HepG2 (cell line): Measurements from ENCODE around the gene SOX12. TPM values are rescaled to one million over a fixed set of nuclear protein-coding genes. Genes with fewer than 3 reads are reported as not detected.

ENCODE experiments used
- BRD4 ChIP-seq: sonication (generic); formaldehyde crosslinking; IDR thresholded peaks from 2 replicates; pipeline ENCODE4 v1.4.0; 2020; ENCODE audit warnings: missing genetic modification reagents
- CBFB ChIP-seq: sonication (generic); formaldehyde crosslinking; IDR thresholded peaks from 2 replicates; pipeline ENCODE4 v1.4.0; 2020; ENCODE audit warnings: missing genetic modification reagents
- FOXK1 ChIP-seq: sonication (generic); formaldehyde crosslinking; IDR thresholded peaks from 2 replicates; pipeline ENCODE4 v1.4.0; 2020; ENCODE audit warnings: low read depth, missing genetic modification reagents, borderline replicate concordance
- HMG20A ChIP-seq: IDR thresholded peaks from 2 replicates; pipeline ENCODE4 v1.6.1; 2016; ENCODE audit warnings: borderline replicate concordance
- HOXA5 ChIP-seq: sonication (generic); formaldehyde crosslinking; IDR thresholded peaks from 2 replicates; pipeline ENCODE4 v1.4.0; 2020; ENCODE audit warnings: missing genetic modification reagents
- KDM1A ChIP-seq: IDR thresholded peaks from 2 replicates; pipeline ENCODE4 v1.6.1; 2016; ENCODE audit warnings: missing compliant biosample characterization
- KLF15 ChIP-seq: sonication (generic); formaldehyde crosslinking; IDR thresholded peaks from 2 replicates; pipeline ENCODE4 v1.8.1; 2023; ENCODE audit warnings: borderline replicate concordance, mild to moderate bottlenecking, inconsistent platforms, missing genetic modification reagents, mixed read lengths
- KLF9 ChIP-seq: IDR thresholded peaks from 2 replicates; pipeline ENCODE4 v1.6.1; 2016; ENCODE audit warnings: low read depth
- MAFF ChIP-seq: IDR thresholded peaks from 2 replicates; pipeline ENCODE4 v1.6.1; 2011; ENCODE audit warnings: low read depth, low read length, improper control_type of control experiment
- PHF8 ChIP-seq: sonication (generic); formaldehyde crosslinking; IDR thresholded peaks from 2 replicates; pipeline ENCODE4 v1.5.0; 2020; ENCODE audit warnings: missing genetic modification reagents
- TCF12 ChIP-seq, 2 experiments: fragments of 450-650 bp in 1 of 2; sonication (generic) in 1 of 2; formaldehyde crosslinking in 1 of 2; IDR thresholded peaks; 2 replicates each; pipeline versions ENCODE4 v1.6.1 to v1.8.0; 2017 to 2022; ENCODE audit warnings: antibody characterized with exemption in 1 of 2, mild to moderate bottlenecking in 1 of 2, missing genetic modification reagents in 1 of 2, moderate library complexity in 1 of 2
- YEATS4 ChIP-seq: sonication (generic); formaldehyde crosslinking; IDR thresholded peaks from 2 replicates; pipeline ENCODE4 v1.4.0; 2020; ENCODE audit warnings: missing genetic modification reagents, borderline replicate concordance
- ZBTB20 ChIP-seq: sonication (generic); formaldehyde crosslinking; IDR thresholded peaks from 2 replicates; pipeline ENCODE4 v1.8.1; 2023; ENCODE audit warnings: missing genetic modification reagents, low read depth, mild to moderate bottlenecking, borderline replicate concordance
- ZMYM2 ChIP-seq: sonication (generic); formaldehyde crosslinking; IDR thresholded peaks from 2 replicates; pipeline ENCODE4 v1.8.0; 2022; ENCODE audit warnings: mild to moderate bottlenecking, missing genetic modification reagents
- ZNF136 ChIP-seq: sonication (generic); formaldehyde crosslinking; IDR thresholded peaks from 2 replicates; pipeline ENCODE4 v1.8.1; 2022; ENCODE audit warnings: low read depth, mild to moderate bottlenecking, moderate library complexity, missing genetic modification reagents
- ZNF430 ChIP-seq: sonication (generic); formaldehyde crosslinking; IDR thresholded peaks from 2 replicates; pipeline ENCODE4 v1.9.0; 2021; ENCODE audit warnings: mild to moderate bottlenecking, missing genetic modification reagents
- ZNF451 ChIP-seq: sonication (generic); formaldehyde crosslinking; IDR thresholded peaks from 2 replicates; pipeline ENCODE4 v1.5.0; 2020; ENCODE audit warnings: mild to moderate bottlenecking, missing genetic modification reagents
- ZNF652 ChIP-seq: IDR thresholded peaks from 2 replicates; pipeline ENCODE4 v1.6.1; 2016; ENCODE audit warnings: low read depth, borderline replicate concordance
- ZNF7 ChIP-seq: IDR thresholded peaks from 2 replicates; pipeline ENCODE4 v1.6.1; 2016; ENCODE audit warnings: missing biosample characterization, missing genetic modification reagents
- polyA plus RNA-seq, 8 experiments: library from polyadenylated mRNA; depleted of rRNA in 3 of 8; stranded (reverse) in 7 of 8; unstranded in 1 of 8; fragments of >200 nt; fragmentation: Illumina TruSeq in 4 of 8; extraction: Trizol in 4 of 8; gene quantifications; 2 replicates each; pipeline versions ENCODE4 v1.2.1 to v1.2.3, GENCODE V29; 2011 to 2016; ENCODE audit warnings: low read depth in 4 of 8, missing spikeins in 1 of 8, mixed read lengths in 1 of 8; ENCODE audit not compliant: insufficient read depth in 1 of 8
- total RNA-seq, 5 experiments: library from RNA; depleted of rRNA; stranded (reverse); fragments of >200 nt; fragmentation: Illumina TruSeq; extraction: Trizol; gene quantifications; 2 replicates each; pipeline ENCODE4 v1.2.3, GENCODE V29; 2016; ENCODE audit warnings: low read depth in 1 of 5
- TF ChIP-seq, protein P1 (sequence below): sonication (generic); formaldehyde crosslinking; IDR thresholded peaks from 2 replicates; pipeline ENCODE4 v1.4.0; 2020; ENCODE audit warnings: missing genetic modification reagents
- TF ChIP-seq, protein P2 (sequence below): sonication (generic); formaldehyde crosslinking; IDR thresholded peaks from 2 replicates; pipeline ENCODE4 v1.8.0; 2022; ENCODE audit warnings: mild to moderate bottlenecking, missing genetic modification reagents, moderate library complexity
- TF ChIP-seq, protein P3 (sequence below): sonication (generic); formaldehyde crosslinking; IDR thresholded peaks from 2 replicates; pipeline ENCODE4 v1.4.0; 2020; ENCODE audit warnings: missing genetic modification reagents
- TF ChIP-seq, protein P4 (sequence below), 2 experiments: sonication (generic) in 1 of 2; formaldehyde crosslinking in 1 of 2; IDR thresholded peaks; 2 replicates each; pipeline versions ENCODE4 v1.4.0 to v1.6.1; 2018 to 2020; ENCODE audit warnings: missing genetic modification reagents in 2 of 2, borderline replicate concordance in 1 of 2, low read depth in 1 of 2, mild to moderate bottlenecking in 1 of 2, missing biosample characterization in 1 of 2
- TF ChIP-seq, protein P5 (sequence below): sonication (generic); formaldehyde crosslinking; IDR thresholded peaks from 2 replicates; pipeline ENCODE4 v1.4.0; 2020; ENCODE audit warnings: mild to moderate bottlenecking, missing genetic modification reagents

Gene SOX12
- total and polyA plus RNA-seq, 2 of the 13 experiments (the other 11 are each of a cell fraction or from before 2014, with no cell fraction given) = 10.0 to 18.7 TPM

DNA sequence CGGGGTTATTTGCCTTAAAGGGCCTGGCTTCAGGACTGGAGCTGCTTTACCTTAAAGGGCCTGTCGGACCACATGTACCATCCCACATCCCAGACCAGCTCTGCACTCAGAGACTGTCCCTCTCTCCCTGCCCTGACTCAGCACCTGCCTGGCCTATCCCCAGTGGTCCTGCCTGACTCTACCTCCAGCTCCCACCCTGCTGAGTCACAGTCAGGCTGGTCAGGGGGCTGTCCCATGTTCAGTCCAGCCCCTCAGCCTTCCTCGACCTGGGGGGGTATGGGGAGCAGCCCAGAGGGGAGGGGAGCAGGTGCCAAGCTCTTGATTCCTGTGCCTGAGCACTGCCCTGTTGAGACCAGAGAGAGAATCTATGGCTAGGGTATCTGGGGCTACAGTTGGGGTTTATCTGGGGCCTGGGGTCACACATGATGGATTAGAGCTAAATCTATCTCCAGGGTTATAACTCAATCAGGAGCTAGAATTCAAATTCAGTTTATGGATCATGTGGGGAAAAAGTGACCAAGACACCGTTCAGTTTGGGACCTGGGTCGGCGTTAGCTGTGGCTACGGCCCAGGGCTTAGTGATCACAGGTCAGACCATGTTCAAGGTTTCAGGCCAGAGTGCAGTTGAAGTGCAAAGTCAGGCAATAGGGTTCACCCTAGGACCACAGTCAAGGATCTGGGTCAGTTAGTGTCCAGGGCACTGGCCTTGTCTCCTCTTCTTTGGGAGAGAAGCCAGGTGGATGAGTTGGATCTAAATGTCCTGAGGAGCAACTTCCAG, 45.8 kb downstream of the SOX12 start (continued):
- TF ChIP-seq, protein P1, sequence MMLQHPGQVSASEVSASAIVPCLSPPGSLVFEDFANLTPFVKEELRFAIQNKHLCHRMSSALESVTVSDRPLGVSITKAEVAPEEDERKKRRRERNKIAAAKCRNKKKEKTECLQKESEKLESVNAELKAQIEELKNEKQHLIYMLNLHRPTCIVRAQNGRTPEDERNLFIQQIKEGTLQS (CRISPR knock-in tag) = 0 out of 2 replicates have a peak, but pooled peaks have one; percentile 43
- TF ChIP-seq, protein P2, sequence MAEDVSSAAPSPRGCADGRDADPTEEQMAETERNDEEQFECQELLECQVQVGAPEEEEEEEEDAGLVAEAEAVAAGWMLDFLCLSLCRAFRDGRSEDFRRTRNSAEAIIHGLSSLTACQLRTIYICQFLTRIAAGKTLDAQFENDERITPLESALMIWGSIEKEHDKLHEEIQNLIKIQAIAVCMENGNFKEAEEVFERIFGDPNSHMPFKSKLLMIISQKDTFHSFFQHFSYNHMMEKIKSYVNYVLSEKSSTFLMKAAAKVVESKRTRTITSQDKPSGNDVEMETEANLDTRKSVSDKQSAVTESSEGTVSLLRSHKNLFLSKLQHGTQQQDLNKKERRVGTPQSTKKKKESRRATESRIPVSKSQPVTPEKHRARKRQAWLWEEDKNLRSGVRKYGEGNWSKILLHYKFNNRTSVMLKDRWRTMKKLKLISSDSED (CRISPR knock-in tag) = peak; percentile 79; the same call in 1 of the 2 replicates
- TF ChIP-seq FOXK1 (CRISPR knock-in tag) (peak; percentile 60), YEATS4 (peak; percentile 59), ZMYM2 (CRISPR knock-in tag) (0 out of 2 replicates have a peak, but pooled peaks have one; percentile 74), ZBTB20 (0 out of 2 replicates have a peak, but pooled peaks have one; percentile 5), ZNF652 (no peak), KDM1A (CRISPR knock-in tag) (0 out of 2 replicates have a peak, but pooled peaks have one; percentile 19), ZNF430 (CRISPR knock-in tag) (no peak; the same call in 1 of the 2 replicates), BRD4 (CRISPR knock-in tag) (peak; percentile 74; the same call in 1 of the 2 replicates), ZNF7 (CRISPR knock-in tag) (no peak), HOXA5 (0 out of 2 replicates have a peak, but pooled peaks have one; percentile 14), KLF9 (CRISPR knock-in tag) (peak; percentile 45; the same call in 1 of the 2 replicates), PHF8 (CRISPR knock-in tag) (no peak; the same call in 1 of the 2 replicates), KLF15 (CRISPR knock-in tag) (0 out of 2 replicates have a peak, but pooled peaks have one; percentile 19), TCF12 (IDR thresholded peaks at IDR 0.05) (no peak), TCF12 (CRISPR knock-in tag; IDR thresholded peaks at IDR 0.05) (peak; percentile 23; the same call in 1 of the 2 replicates), HMG20A (CRISPR knock-in tag) (no peak), ZNF451 (peak; percentile 93; the same call in 1 of the 2 replicates), ZNF136 (0 out of 2 replicates have a peak, but pooled peaks have one; percentile 6), CBFB (CRISPR knock-in tag) (no peak; the same call in 1 of the 2 replicates), MAFF (peak; percentile 64)
- TF ChIP-seq, protein P3, sequence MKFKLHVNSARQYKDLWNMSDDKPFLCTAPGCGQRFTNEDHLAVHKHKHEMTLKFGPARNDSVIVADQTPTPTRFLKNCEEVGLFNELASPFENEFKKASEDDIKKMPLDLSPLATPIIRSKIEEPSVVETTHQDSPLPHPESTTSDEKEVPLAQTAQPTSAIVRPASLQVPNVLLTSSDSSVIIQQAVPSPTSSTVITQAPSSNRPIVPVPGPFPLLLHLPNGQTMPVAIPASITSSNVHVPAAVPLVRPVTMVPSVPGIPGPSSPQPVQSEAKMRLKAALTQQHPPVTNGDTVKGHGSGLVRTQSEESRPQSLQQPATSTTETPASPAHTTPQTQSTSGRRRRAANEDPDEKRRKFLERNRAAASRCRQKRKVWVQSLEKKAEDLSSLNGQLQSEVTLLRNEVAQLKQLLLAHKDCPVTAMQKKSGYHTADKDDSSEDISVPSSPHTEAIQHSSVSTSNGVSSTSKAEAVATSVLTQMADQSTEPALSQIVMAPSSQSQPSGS (CRISPR knock-in tag) = no peak
- TF ChIP-seq, protein P4, sequence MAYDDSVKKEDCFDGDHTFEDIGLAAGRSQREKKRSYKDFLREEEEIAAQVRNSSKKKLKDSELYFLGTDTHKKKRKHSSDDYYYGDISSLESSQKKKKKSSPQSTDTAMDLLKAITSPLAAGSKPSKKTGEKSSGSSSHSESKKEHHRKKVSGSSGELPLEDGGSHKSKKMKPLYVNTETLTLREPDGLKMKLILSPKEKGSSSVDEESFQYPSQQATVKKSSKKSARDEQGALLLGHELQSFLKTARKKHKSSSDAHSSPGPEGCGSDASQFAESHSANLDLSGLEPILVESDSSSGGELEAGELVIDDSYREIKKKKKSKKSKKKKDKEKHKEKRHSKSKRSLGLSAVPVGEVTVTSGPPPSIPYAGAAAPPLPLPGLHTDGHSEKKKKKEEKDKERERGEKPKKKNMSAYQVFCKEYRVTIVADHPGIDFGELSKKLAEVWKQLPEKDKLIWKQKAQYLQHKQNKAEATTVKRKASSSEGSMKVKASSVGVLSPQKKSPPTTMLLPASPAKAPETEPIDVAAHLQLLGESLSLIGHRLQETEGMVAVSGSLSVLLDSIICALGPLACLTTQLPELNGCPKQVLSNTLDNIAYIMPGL (CRISPR knock-in tag; IDR thresholded peaks at IDR 0.05; ENCODE audit: borderline replicate concordance in 1 of 2, low read depth in 1 of 2) = peak in 1 of 2 experiments; percentile 1; a peak in 2 of 4 replicates
- TF ChIP-seq, protein P5, sequence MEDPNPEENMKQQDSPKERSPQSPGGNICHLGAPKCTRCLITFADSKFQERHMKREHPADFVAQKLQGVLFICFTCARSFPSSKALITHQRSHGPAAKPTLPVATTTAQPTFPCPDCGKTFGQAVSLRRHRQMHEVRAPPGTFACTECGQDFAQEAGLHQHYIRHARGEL (CRISPR knock-in tag) = no peak
